Smooth muscle cell (in vitro differentiated cells): ENCODE results near the gene GNAT3. TPM values are rescaled to one million over a fixed set of nuclear protein-coding genes. Genes with fewer than 3 reads are reported as not detected.

Source experiments
- DNase-seq: peaks from one replicate; lab custom pipeline; 2025; ENCODE audit not compliant: unreplicated experiment; lab: John Stamatoyannopoulos, UW
- H2AFZ ChIP-seq: fragments of 200-600 bp; sonication (generic); 2 replicates; pipeline ENCODE4 v1.6.0; 2016; ENCODE audit warnings: antibody characterized with exemption, low read depth, mild to moderate bottlenecking
- H3F3A ChIP-seq: fragments of 200-600 bp; sonication (generic); 2 replicates; pipeline ENCODE4 v1.6.0; 2017; ENCODE audit warnings: antibody characterized with exemption, low read depth
- H3K27ac ChIP-seq: fragments of 200-600 bp; sonication (generic); 2 replicates; pipeline ENCODE4 v1.5.1; 2016; ENCODE audit warnings: low read depth, mild to moderate bottlenecking
- H3K27me3 ChIP-seq: fragments of 200-600 bp; sonication (generic); 2 replicates; pipeline ENCODE4 v1.6.1; 2016; ENCODE audit warnings: low read depth, mild to moderate bottlenecking
- H3K36me3 ChIP-seq: fragments of 200-600 bp; sonication (generic); 2 replicates; pipeline ENCODE4 v1.5.1; 2016; ENCODE audit warnings: low read depth
- H3K4me1 ChIP-seq: fragments of 200-600 bp; sonication (generic); 2 replicates; pipeline ENCODE4 v1.5.1; 2016; ENCODE audit warnings: low read depth
- H3K4me2 ChIP-seq: fragments of 200-600 bp; sonication (generic); 2 replicates; pipeline ENCODE4 v1.6.0; 2016; ENCODE audit warnings: mild to moderate bottlenecking
- H3K4me3 ChIP-seq: fragments of 200-600 bp; sonication (generic); 2 replicates; pipeline ENCODE4 v1.5.1; 2016; ENCODE audit warnings: mild to moderate bottlenecking
- H3K79me2 ChIP-seq: fragments of 200-600 bp; sonication (generic); 2 replicates; pipeline ENCODE4 v1.6.0; 2016; ENCODE audit warnings: low read depth, mild to moderate bottlenecking
- H3K9ac ChIP-seq: fragments of 200-600 bp; sonication (generic); 2 replicates; pipeline ENCODE4 v1.6.0; 2016; ENCODE audit warnings: low read depth
- H3K9me3 ChIP-seq: fragments of 200-600 bp; sonication (generic); replicated peaks from 2 replicates; pipeline ENCODE4 v1.5.1; 2016; ENCODE audit warnings: low read depth
- H4K20me1 ChIP-seq: fragments of 200-600 bp; sonication (generic); 2 replicates; pipeline ENCODE4 v1.6.0; 2016; ENCODE audit warnings: low read depth
- CTCF ChIP-seq: fragments of 200-600 bp; sonication (generic); IDR thresholded peaks from 2 replicates; pipeline ENCODE4 v1.5.1; 2017; ENCODE audit warnings: borderline replicate concordance, mild to moderate bottlenecking, antibody characterized with exemption; ENCODE audit not compliant: insufficient read depth, poor library complexity, severe bottlenecking
- whole genome bisulfite sequencing: methylation state at CpG from one replicate; pipeline ENCODE4 v1.1.7; 2016; ENCODE audit warnings: low lambda C conversion rate; 5-methylcytosine and 5-hydroxymethylcytosine counted together
- polyA plus RNA-seq: library from polyadenylated mRNA; unstranded; fragments of >200 nt; fragmentation: Nextera tagmentation; extraction: Ambion mirVana; gene quantifications from 2 replicates; pipeline ENCODE4 v1.2.1, GENCODE V29; 2016
- total RNA-seq: library from RNA; depleted of rRNA; stranded (reverse); fragments of >200 nt; gene quantifications from 2 replicates; pipeline ENCODE4 v1.2.3, GENCODE V29; 2014

GNAT3 gene
- total and polyA plus RNA-seq, 2 experiments from 2014 or later, result not detected

DNA sequence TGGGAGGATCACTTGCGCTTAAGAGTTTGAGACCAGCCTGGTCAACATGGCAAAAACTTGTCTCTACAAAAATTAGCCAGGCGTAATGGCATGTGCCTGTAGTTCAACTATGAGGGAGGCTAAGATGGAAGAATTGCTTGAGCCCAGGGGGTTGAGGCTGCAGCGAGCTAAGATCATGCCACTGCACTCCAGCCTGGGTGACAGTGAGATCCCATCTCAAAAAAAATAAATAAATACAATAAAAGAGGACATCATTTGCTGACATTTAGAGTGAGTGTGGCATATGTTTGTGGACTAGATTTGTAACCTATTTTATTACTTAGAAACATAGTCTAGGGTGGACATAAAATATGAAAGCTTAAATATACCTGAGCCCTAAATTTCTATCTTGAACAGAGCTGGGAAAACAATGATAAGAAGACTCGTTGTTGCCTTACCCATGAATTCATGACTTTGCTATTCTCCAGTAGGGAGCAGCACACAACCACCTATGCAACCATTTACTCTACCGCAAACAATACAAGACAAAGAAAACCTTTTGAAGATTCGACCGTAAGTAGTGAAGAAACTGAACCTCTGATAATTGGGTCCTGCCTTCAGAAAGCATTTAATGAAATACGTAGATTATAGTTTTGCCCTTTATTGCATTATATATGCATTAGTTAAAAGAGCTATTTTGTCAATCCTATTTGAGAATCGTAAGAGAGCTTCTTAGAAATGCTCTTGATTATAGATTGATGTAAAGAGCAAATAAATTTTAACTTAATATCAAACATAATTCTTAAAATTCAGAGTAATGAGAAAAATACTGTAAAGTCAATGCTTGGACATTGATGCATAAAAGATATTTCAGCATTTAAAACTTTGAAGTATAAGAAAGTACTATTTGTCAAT is 83.5 kb downstream of the GNAT3 start:
- no peak for DNase-seq
- Histone ChIP-seq H3K4me2 (peak overlapping the region; percentile 80), H3F3A (no peaks in the 10 kb centered on the region), H3K27me3 (peaks cover 5% of the 10 kb centered on the region), H3K27ac (no peak overlapping the region), H3K79me2 (no peaks in the 10 kb centered on the region), H3K4me3 (no peak overlapping the region), H3K36me3 (no peaks in the 10 kb centered on the region), H3K9ac (no peak overlapping the region), H3K4me1 (no peaks in the 10 kb centered on the region), H3K9me3 (no peaks in the 10 kb centered on the region), H4K20me1 (no peaks in the 10 kb centered on the region), H2AFZ (peak overlapping the region; percentile 67)
- TF ChIP-seq CTCF, result peak; percentile 73
- WGBS, result 40% methylated on average over 9 of the region's 9 CpGs

GRCh38 chr7:80427218-80427617 is 84.6 kb downstream of the GNAT3 start:
- Histone ChIP-seq H3K27ac (no peak overlapping the region), H3F3A (no peaks in the 10 kb centered on the region), H3K9ac (no peak overlapping the region), H3K27me3 (peaks cover 5% of the 10 kb centered on the region), H2AFZ (no peak overlapping the region), H4K20me1 (no peaks in the 10 kb centered on the region), H3K4me1 (no peaks in the 10 kb centered on the region), H3K9me3 (no peaks in the 10 kb centered on the region), H3K36me3 (no peaks in the 10 kb centered on the region), H3K4me3 (no peak overlapping the region), H3K79me2 (no peaks in the 10 kb centered on the region), H3K4me2 (no peak overlapping the region)
- WGBS, result 77% methylated on average over 4 of the region's 4 CpGs
- DNase-seq, result no peak
- no peak for TF ChIP-seq CTCF

- H3K4me1 ChIP-seq, result no peaks in the 10 kb centered on the region
- no peak for TF ChIP-seq CTCF
- H3K27me3 ChIP-seq, result no peaks in the 10 kb centered on the region
- no peak overlapping the region for H3K27ac ChIP-seq
- no peak overlapping the region for H2AFZ ChIP-seq
- H3K9me3 ChIP-seq, result no peaks in the 10 kb centered on the region
- no peak overlapping the region for H3K4me2 ChIP-seq
- H4K20me1 ChIP-seq, result no peaks in the 10 kb centered on the region
- 84% methylated on average over 2 of the region's 2 CpGs for WGBS
- DNase-seq, result no peak
- H3K36me3 ChIP-seq, result no peaks in the 10 kb centered on the region
- H3K9ac ChIP-seq, result no peak overlapping the region
- no peak overlapping the region for H3K4me3 ChIP-seq
- no peaks in the 10 kb centered on the region for H3K79me2 ChIP-seq
- no peaks in the 10 kb centered on the region for H3F3A ChIP-seq
Observed at GRCh38 chr7:80420876-80421275, 91.0 kb downstream of the GNAT3 start.
